GM12878 (cell line): ENCODE data around the gene SGF29. TPM values are rescaled to one million over a fixed set of nuclear protein-coding genes. Genes with fewer than 3 reads are reported as not detected.
"Not testable (repeated sequence)": the region's sequence is repeated elsewhere in the genome, so short reads cannot be mapped to it uniquely, and the experiment has no call there.

Experiments
- ATAC-seq: fragments of 200-7000 bp; cut with Tn5 transposase; 3 replicates; pipeline ENCODE4 v1.9.1; 2020; ENCODE audit warnings: mild to moderate bottlenecking, moderate library complexity
- BruUV-seq: library from RNA; stranded (reverse); fragments of 400-500 nt; replicated peaks from 2 replicates; lab custom pipeline; 2021; lab: Mats Ljungman, UMichigan
- CTCF ChIA-PET: fragments of 300-600 bp; sonication (Branson Sonifier 250); formaldehyde crosslinking; extraction: SDS; loops from one replicate; lab custom pipeline; 2021; ENCODE audit warnings: inconsistent platforms; lab: Yijun Ruan, JAX
- POLR2A ChIA-PET: fragments of 350-600 bp; formaldehyde crosslinking; extraction: SDS; loops from one replicate; lab custom pipeline; 2021; ENCODE audit warnings: inconsistent platforms; lab: Charles Lee
- RAD21 ChIA-PET: fragments of 300-600 bp; sonication (Branson Sonifier 250); formaldehyde crosslinking; loops from one replicate; lab custom pipeline; 2023; ENCODE audit warnings: antibody characterized with exemption; ENCODE audit not compliant: unreplicated experiment; lab: Charles Lee
- SMC1A ChIA-PET: fragments of 300-600 bp; sonication (Branson Sonifier 250); formaldehyde crosslinking; loops from one replicate; lab custom pipeline; 2023; ENCODE audit not compliant: unreplicated experiment, uncharacterized antibody; lab: Charles Lee
- DNase-seq: peaks from one replicate; pipeline ENCODE4 v3.0.0-alpha.2; 2011; ENCODE audit warnings: low read depth, low spot score
- FAIRE-seq: peaks from 3 replicates; lab custom pipeline; 2011; peaks lifted over from hg19 to GRCh38; lab: Jason Lieb, UNC
- H2AFZ ChIP-seq: 2 replicates; pipeline ENCODE4 v1.6.0; 2011; ENCODE audit warnings: low read depth, low read length, control low read depth; ENCODE audit not compliant: control insufficient read depth
- H3K27ac ChIP-seq: 2 replicates; pipeline ENCODE4 v1.5.1; 2011; ENCODE audit warnings: control low read depth; ENCODE audit not compliant: control insufficient read depth, insufficient read depth
- H3K27me3 ChIP-seq, 2 experiments: replicated peaks in 1 of 2; 2 replicates each; pipeline versions ENCODE4 v1.6.0 to v1.6.1; 2011; ENCODE audit warnings: low read length in 1 of 2; ENCODE audit not compliant: control insufficient read depth in 2 of 2, insufficient read depth in 2 of 2
- H3K36me3 ChIP-seq, 2 experiments: 2 replicates each; pipeline ENCODE4 v1.5.1; 2011; ENCODE audit warnings: low read length in 1 of 2; ENCODE audit not compliant: control insufficient read depth in 2 of 2, insufficient read depth in 2 of 2
- H3K4me1 ChIP-seq: 2 replicates; pipeline ENCODE4 v1.6.1; 2011; ENCODE audit warnings: mild to moderate bottlenecking, low read length, moderate library complexity, mixed read lengths; ENCODE audit not compliant: control insufficient read depth, insufficient read depth
- H3K4me2 ChIP-seq: 2 replicates; pipeline ENCODE4 v1.6.0; 2011; ENCODE audit warnings: control low read depth; ENCODE audit not compliant: control insufficient read depth, insufficient read depth
- H3K4me3 ChIP-seq: fragments of 200-600 bp; sonication (generic); 2 replicates; pipeline ENCODE4 v1.5.1; 2016
- H3K79me2 ChIP-seq: 2 replicates; pipeline ENCODE4 v1.6.0; 2011; ENCODE audit warnings: low read length; ENCODE audit not compliant: control insufficient read depth, insufficient read depth
- H3K9ac ChIP-seq: 2 replicates; pipeline ENCODE4 v1.8.0; 2011; ENCODE audit warnings: low read length, control low read depth, mixed read lengths; ENCODE audit not compliant: control insufficient read depth, insufficient read depth
- H3K9me3 ChIP-seq: replicated peaks from 3 replicates; pipeline ENCODE4 v1.5.1; 2011; ENCODE audit warnings: mild to moderate bottlenecking, low read length; ENCODE audit not compliant: control insufficient read depth, insufficient read depth
- H4K20me1 ChIP-seq: 2 replicates; pipeline ENCODE4 v1.6.0; 2011; ENCODE audit not compliant: control insufficient read depth, insufficient read depth
- CEBPB ChIP-seq, 2 experiments: fragments of 150-350 bp in 1 of 2; IDR thresholded peaks; 2 replicates each; pipeline ENCODE4 v1.6.1; 2012 to 2014; ENCODE audit warnings: low read depth in 2 of 2, low read length in 2 of 2, borderline replicate concordance in 1 of 2, inconsistent platforms in 1 of 2
- MTA3 ChIP-seq: IDR thresholded peaks from 2 replicates; pipeline ENCODE4 v1.6.1; 2012; ENCODE audit warnings: low read length, inconsistent platforms, borderline replicate concordance
- MYC ChIP-seq: IDR thresholded peaks from 2 replicates; pipeline ENCODE4 v1.6.1; 2011; ENCODE audit warnings: mild to moderate bottlenecking, low read length, moderate library complexity, inconsistent platforms; ENCODE audit not compliant: insufficient read depth, insufficient replicate concordance, insufficient read length, severe bottlenecking
- ZBTB11 ChIP-seq: fragments of 450-650 bp; formaldehyde crosslinking; IDR thresholded peaks from 2 replicates; pipeline ENCODE4 v1.5.0; 2022; ENCODE audit warnings: mild to moderate bottlenecking, missing genetic modification characterization
- ZNF592 ChIP-seq: fragments of 450-650 bp; IDR thresholded peaks from 2 replicates; pipeline ENCODE4 v1.6.1; 2017; ENCODE audit warnings: mild to moderate bottlenecking, moderate library complexity
- WGBS: methylation state at CpG from one replicate; pipeline ENCODE4 v1.1.6; 2016; ENCODE audit warnings: low lambda C conversion rate; ENCODE audit not compliant: insufficient replicate concordance, insufficient coverage; ENCODE audit errors: missing lambda C conversion rate; 5-methylcytosine and 5-hydroxymethylcytosine counted together
- in situ Hi-C: fragments of 300-500 bp; cut with MboI; formaldehyde crosslinking; loops from 9 replicates; pipeline ENCODE4 v1.14.3; 2018; ENCODE audit warnings: mixed read lengths
- intact Hi-C: fragments of 100-400 bp; cut with micrococcal nuclease; formaldehyde crosslinking; loops from one replicate; pipeline ENCODE4 v1.14.2; 2022; ENCODE audit not compliant: unreplicated experiment
- polyA plus RNA-seq, 11 experiments: library from polyadenylated mRNA; depleted of rRNA in 4 of 11; unstranded in 6 of 11; stranded (reverse) in 5 of 11; fragments of >200 nt; fragmentation: Nextera tagmentation in 4 of 11; fragmentation: Illumina TruSeq in 1 of 11; extraction: Ambion mirVana in 4 of 11; extraction: Trizol in 1 of 11; gene quantifications; 1 replicate in 1 of 11; 2 replicates in 10 of 11; pipeline versions ENCODE4 v1.2.1 to v1.2.3, GENCODE V29; 2011 to 2016; ENCODE audit warnings: inconsistent platforms in 2 of 11, missing spikeins in 2 of 11, low read depth in 1 of 11
- total RNA-seq, 4 experiments: library from RNA; depleted of rRNA in 3 of 4; stranded (reverse); fragments of >200 nt in 3 of 4; fragmentation: Illumina TruSeq in 1 of 4; extraction: Trizol in 1 of 4; gene quantifications; 2 replicates each; pipeline versions ENCODE4 v1.2.1 to v1.2.3, GENCODE V29; 2013 to 2021

Gene SGF29
- total and polyA plus RNA-seq, 10 of the 15 experiments (the other 5 are each of a cell fraction or from before 2014, with no cell fraction given): 2.2 to 20.1 (median 12.3) TPM

GRCh38 chr16:28617874-28618273 lies 64.2 kb downstream of the SGF29 start (continued):
- TF ChIP-seq MYC: no peak
- TF ChIP-seq, all 136 proteins: peak for 0

- RAD21 ChIA-PET, H3K79me2 ChIP-seq, H3K4me3 ChIP-seq, CTCF ChIA-PET, intact Hi-C loops, in situ Hi-C loops, ATAC-seq, H3K9me3 ChIP-seq, H3K27me3 ChIP-seq, BruUV-seq, H3K4me2 ChIP-seq, SMC1A ChIA-PET, H3K27ac ChIP-seq, DNase-seq, H3K4me1 ChIP-seq, H3K9ac ChIP-seq, H2AFZ ChIP-seq, POLR2A ChIA-PET, FAIRE-seq, H4K20me1 ChIP-seq, H3K36me3 ChIP-seq: not testable (repeated sequence)
- WGBS: 14% methylated on average over 1 of the region's 1 CpG
These were observed 66.6 kb downstream of the SGF29 start for GRCh38 chr16:28620316-28620715.

- ChIA-PET CTCF (no interaction called here), POLR2A (no interaction called here), SMC1A (no interaction called here), RAD21 (no interaction called here)
- no peak overlapping the region for H3K27ac ChIP-seq
- no peak for FAIRE-seq
- ATAC-seq: no peak
- no peaks in the 10 kb centered on the region for H3K79me2 ChIP-seq
- peaks cover 3% of the 10 kb centered on the region; the same call in 1 of the 2 replicates for H3K4me1 ChIP-seq
- no peak for DNase-seq
- peaks cover 0 to 2% of the 10 kb centered on the region in 2 experiments; a peak in 1 of 4 replicates for H3K27me3 ChIP-seq
- no peak overlapping the region for H3K4me3 ChIP-seq
- 62% methylated on average over 7 of the region's 7 CpGs for WGBS
- BruUV-seq: no TSS peak
- H3K4me2 ChIP-seq: no peak overlapping the region
- intact Hi-C loops (no loop called here), in situ Hi-C loops (no loop called here)
- no peaks in the 10 kb centered on the region for H3K36me3 ChIP-seq
- H4K20me1 ChIP-seq: no peaks in the 10 kb centered on the region
- no peak overlapping the region for H3K9ac ChIP-seq
- no peak overlapping the region for H2AFZ ChIP-seq
- H3K9me3 ChIP-seq: no peaks in the 10 kb centered on the region
- no peak for TF ChIP-seq CEBPB (IDR thresholded peaks at IDR 0.05; ENCODE audit: borderline replicate concordance in 1 of 2, low read depth in 2 of 2, low read length in 2 of 2)
- TF ChIP-seq ZNF592: no peak
- TF ChIP-seq MTA3: no peak
- TF ChIP-seq MYC: no peak
- TF ChIP-seq ZBTB11 (CRISPR knock-in tag): no peak
These were observed 67.9 kb downstream of the SGF29 start for GRCh38 chr16:28621481-28622155.
